ENCODE measurements around the gene EYS.

EYS gene

GRCh38 chr6:65707126-65707826 is at the start of gene EYS:
EYS (minus strand) TSS chr6:65707226; CDS start chr6:65495410, 211,816 bp downstream.
- no peak for DNase-seq (ENCODE audit: low read depth in 2 of 2)

- no peak for DNase-seq (ENCODE audit: low read depth in 2 of 2)
Observed at GRCh38 chr6:65746302-65746701, 39.3 kb upstream of the EYS start.

GRCh38 chr6:65745614-65746013 is 38.6 kb upstream of the EYS start:
- DNase-seq (ENCODE audit: low read depth in 2 of 2) = no peak

- DNase-seq (ENCODE audit: low read depth in 2 of 2) = no peak
Observed at GRCh38 chr6:65728879-65729479, 22.0 kb upstream of the EYS start.

GRCh38 chr6:65719101-65719500 is 12.1 kb upstream of the EYS start:
- no peak for DNase-seq (ENCODE audit: low read depth in 2 of 2)

GRCh38 chr6:65711531-65711930 is 4.5 kb upstream of the EYS start:
- DNase-seq (ENCODE audit: low read depth in 2 of 2) = no peak

- no peak for DNase-seq (ENCODE audit: low read depth in 2 of 2)
Observed at GRCh38 chr6:65709099-65709830, 2.2 kb upstream of the EYS start.

- DNase-seq (ENCODE audit: low read depth in 2 of 2) = no peak
Observed at GRCh38 chr6:65708162-65708561, 1.1 kb upstream of the EYS start.

- no peak for DNase-seq (ENCODE audit: low read depth in 2 of 2)
Observed at GRCh38 chr6:65706436-65706835, 590 bp downstream of the EYS start.

GRCh38 chr6:65701325-65701724 is 5.7 kb downstream of the EYS start:
- no peak for DNase-seq (ENCODE audit: low read depth in 2 of 2)

GRCh38 chr6:65700561-65700960 is 6.5 kb downstream of the EYS start:
- DNase-seq (ENCODE audit: low read depth in 2 of 2) = no peak

- DNase-seq (ENCODE audit: low read depth in 2 of 2) = no peak
Observed at GRCh38 chr6:65692109-65692508, 14.9 kb downstream of the EYS start.

GRCh38 chr6:65680232-65680631 is 26.8 kb downstream of the EYS start:
- no peak for DNase-seq (ENCODE audit: low read depth in 2 of 2)

GRCh38 chr6:65671922-65672321 is 35.1 kb downstream of the EYS start:
- DNase-seq (ENCODE audit: low read depth in 2 of 2) = no peak

GRCh38 chr6:65667916-65668656 is 38.9 kb downstream of the EYS start:
- DNase-seq (ENCODE audit: low read depth in 2 of 2) = no peak

GRCh38 chr6:65650086-65650485 is 56.9 kb downstream of the EYS start:
- DNase-seq (ENCODE audit: low read depth in 2 of 2) = no peak

GRCh38 chr6:65649392-65649791 is 57.6 kb downstream of the EYS start:
- DNase-seq (ENCODE audit: low read depth in 2 of 2) = no peak

- DNase-seq (ENCODE audit: low read depth in 2 of 2) = no peak
Observed at GRCh38 chr6:65646544-65646943, 60.5 kb downstream of the EYS start.

GRCh38 chr6:65642776-65643175 is 64.2 kb downstream of the EYS start:
- DNase-seq (ENCODE audit: low read depth in 2 of 2) = no peak

GRCh38 chr6:65638047-65638831 is 68.8 kb downstream of the EYS start:
- no peak for DNase-seq (ENCODE audit: low read depth in 2 of 2)

- DNase-seq (ENCODE audit: low read depth in 2 of 2) = no peak
Observed at GRCh38 chr6:65637289-65638046, 69.6 kb downstream of the EYS start.

All from fibroblast of skin of left biceps (primary cell).